G401.6 (cell line): ENCODE measurements around the gene MTREX.

Source experiments
- FAIRE-seq: peaks from 2 replicates; lab custom pipeline; 2012; peaks lifted over from hg19 to GRCh38; lab: Jason Lieb, UNC

Gene MTREX

DNA sequence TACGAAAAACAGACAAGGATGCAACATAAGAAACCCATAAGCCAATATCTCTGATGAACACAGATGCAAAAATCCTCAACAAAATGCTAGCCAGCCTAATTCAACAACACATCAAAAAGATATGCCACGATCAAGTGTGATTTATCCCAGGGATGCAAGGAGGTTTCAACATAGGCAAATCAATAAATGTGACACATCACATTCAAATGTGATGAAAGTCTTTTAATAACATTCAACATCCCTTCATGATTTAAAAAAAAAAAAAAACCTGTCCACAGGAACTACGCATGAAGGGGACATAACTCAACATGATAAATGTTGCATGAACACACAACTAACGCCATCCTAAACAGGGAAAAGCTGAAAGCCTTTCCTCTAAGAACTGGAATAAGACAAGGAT, 124.8 kb downstream of the MTREX start:
- no peak for FAIRE-seq

DNA sequence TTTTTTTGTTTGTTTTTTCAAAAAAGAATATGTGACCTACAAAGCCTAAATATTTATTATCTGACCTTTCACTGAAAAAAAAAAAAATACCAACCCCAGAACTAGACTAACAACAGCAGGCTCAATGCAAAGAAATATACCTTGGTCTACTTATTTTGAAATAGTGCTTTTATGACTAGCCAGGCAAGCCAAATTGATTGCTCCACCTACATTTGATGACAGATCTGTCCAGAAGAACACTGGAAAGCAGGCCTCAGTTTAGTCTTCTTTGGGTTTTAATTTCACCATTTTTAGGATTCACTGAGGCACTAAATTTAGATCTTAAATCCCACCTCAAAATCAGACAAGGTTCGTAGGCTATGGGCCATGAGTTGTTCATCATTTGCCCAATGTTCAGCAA, 129.7 kb downstream of the MTREX start:
- FAIRE-seq = no peak

DNA sequence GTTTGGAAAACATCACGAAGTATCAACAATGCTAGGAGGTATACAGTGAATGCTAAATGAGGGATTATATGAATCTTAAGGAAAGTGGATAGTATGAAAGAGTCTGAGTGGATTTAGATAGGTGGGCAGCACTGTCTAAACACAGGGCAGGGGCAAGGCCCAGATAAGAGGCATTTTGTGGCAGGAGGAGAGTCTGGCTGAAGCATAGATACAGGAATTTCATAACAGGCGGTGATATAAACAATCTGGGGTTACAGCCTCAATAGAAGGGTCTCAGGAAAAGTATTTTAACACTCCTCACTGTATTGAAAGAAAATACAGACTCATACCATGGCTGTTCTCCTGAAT, 130.0 kb downstream of the MTREX start:
- no peak for FAIRE-seq

DNA sequence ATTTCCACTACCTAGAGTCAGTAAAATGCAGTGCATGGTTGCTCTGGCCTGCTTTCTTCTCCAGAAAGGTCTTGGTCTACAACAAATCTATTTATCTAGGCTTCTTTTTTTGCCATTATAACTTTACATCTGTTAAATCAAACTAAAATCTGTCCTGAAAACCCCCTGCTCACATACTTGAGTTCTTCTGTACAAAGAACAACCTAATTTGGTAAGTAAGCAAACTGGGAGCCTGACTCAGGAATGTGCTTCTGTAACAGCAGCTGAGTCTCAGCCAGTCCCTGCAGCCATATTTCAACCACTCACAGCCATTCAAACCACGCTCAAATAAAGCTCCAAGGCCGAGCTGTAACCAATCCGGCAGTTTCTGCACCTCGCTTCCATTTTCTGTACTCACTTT, 131.2 kb downstream of the MTREX start:
- no peak for FAIRE-seq

DNA sequence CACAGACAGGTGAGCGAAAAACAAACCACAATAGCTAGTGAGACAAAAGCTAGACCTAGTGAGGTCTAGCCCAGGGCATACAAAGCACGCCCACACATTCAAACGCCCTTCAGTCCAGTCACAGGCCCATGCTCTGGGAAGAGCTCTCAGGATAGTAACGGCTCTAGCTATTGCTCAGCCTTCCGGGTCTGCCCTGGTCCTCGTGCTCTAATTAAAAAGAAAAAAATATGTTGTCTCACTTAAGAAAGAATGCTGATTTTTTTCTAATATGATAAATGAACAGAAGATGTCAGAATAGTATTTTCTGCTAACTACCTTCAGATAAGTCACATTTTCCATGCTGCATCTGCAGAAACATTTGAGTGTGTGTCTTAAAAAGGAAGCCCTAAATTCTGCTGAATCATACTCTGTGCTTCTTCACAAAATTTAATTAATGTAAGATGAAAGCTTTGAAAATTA, 132.4 kb downstream of the MTREX start:
- FAIRE-seq = no peak

DNA sequence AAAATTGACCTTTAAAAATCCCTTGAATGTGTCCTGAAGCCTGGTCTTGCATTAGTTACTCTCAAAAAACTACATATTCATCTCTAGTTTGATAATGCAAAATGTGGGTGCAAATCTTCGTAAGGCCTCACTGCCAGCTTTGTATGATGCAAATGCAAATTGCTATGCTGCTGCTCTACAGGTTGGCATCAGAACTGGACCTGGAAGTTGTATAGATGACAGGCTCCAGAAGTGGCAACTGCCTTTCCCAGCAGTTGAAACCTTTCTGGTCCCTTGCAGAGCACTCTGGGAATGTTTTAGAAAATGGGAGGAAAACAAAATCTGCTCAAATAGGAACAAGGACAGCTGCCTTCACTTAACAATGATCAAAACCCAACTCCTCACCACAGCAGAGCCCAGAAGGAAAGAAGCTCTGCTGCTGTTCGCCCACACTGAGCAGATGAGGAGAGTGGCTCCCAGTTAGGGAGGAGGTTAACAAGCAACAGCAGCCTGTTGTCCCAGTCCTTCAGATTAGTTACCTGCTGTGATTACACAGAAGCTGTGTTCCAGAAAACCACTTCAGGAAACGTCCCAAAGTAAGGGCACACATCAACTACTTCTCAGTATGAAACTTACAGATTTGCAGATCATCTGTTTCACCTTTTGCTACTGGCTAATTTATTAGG, 133.4 kb downstream of the MTREX start:
- no peak for FAIRE-seq

DNA sequence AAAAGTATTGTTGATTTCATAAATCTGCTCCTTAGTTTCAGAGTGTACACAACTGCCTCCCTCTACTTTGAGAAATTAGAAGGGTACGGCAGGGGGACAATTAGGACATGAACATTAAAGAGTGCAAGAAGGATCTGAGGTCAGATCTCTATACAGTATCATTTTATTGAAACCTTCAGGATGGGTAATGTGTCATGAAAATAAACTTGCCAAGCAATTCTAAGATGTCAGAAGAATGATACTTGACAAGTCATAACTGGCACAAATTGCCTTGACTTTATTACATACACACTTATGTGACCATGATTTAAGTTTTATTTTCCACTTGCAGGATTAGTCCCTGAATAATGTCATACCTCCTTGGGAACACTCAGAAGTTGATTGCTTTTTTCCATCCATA, 134.2 kb downstream of the MTREX start:
- no peak for FAIRE-seq

DNA sequence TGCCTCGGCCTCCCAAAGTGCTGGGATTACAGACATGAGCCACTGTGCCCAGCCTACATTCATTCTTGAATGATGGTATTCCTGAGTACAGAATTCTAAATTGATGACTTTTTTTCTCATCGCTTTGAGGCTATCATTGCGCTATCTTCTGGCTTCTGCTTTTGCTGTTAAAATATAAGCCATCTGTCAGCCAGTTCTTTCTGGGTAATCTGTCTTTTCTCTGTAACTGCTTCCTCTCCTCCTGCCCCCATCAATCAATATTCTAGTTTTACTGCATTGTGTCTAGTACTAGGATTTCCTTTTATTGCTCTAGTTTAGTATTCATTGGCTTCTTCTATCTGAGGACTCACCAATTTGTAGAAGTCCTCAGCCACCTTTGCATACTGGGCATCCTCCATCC, 138.0 kb downstream of the MTREX start:
- no peak for FAIRE-seq

DNA sequence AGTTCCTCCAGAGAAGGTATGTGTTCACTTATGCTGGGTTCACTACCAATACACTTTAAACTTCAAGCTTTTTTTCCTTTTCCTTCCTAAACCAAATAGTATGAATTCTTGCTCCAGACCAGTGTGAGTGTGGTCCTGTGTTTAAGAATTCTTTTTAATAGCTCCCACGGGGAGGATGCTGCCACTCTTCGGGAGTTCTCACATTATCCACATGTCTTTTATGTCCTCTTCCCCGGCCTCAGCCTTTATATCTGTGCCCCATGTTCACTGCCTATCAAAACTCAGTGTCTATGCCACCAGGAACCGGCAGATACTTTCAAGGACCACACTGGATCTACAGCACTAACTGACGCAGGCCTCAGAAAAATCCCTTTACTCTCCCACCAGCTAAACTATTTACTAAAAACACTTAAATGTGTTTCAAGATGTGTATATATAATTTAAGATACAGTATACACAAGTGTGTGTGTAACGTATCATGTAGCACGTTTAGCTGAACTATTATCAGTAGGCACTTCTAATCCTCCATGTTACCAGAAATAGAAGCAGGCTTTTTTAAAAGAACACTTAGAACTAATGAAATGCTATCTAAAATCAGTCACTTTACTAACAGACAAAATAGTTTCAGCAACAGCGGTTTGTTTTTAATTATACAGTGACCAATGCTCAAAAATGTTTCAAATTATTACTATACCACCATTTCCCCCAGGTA, 139.0 kb downstream of the MTREX start:
- no peak for FAIRE-seq

DNA sequence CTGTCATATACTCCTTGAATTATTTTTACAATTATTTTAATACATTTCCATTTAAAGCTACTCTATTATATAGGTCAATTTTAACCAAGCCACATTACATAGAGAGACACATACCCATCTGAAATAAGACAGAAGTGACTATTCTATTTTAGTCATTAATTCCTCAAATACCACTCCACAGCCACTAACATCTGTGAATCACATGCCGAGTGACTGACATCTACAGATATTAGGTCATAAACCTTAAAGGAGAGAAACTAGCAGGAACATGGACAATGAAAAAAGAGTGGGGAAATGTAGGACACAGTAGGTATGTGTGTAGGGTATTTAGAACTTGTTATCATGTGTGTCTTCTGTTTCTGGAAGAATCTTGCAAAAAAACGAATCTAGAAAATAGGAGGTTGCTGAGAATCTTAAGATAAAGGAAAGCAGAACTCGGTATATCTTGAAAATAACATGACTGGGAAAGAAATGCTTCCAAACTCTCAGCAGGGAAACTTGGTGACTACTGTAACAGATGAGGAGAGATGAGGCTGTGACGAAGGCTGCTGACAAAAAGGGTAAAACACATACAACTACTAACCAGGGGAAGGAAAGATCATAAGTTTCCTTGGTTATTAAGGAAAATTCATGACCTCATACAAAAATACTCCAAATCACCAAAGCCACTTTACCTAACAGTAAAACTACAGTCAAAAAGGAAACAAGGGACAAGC, 142.4 kb downstream of the MTREX start:
- FAIRE-seq = no peak

DNA sequence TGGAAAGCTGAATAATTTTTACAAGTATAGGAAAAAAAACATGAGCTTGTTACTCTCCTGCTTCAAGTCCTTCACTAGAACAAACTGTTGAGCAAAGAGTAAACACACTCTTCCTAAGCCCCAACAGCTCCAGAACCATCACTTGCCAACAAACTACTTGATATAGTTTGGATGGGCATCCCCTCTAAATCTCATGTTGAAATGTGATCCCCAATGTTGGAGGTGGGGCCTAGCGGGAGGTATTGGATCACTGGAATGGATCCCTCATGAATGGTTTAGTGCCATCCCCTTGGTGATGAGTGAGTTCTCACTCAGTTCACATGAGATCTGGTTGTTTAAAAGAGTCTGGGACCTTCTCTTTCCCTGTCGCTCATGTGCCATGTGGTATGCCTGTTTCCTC, 144.2 kb downstream of the MTREX start:
- no peak for FAIRE-seq

DNA sequence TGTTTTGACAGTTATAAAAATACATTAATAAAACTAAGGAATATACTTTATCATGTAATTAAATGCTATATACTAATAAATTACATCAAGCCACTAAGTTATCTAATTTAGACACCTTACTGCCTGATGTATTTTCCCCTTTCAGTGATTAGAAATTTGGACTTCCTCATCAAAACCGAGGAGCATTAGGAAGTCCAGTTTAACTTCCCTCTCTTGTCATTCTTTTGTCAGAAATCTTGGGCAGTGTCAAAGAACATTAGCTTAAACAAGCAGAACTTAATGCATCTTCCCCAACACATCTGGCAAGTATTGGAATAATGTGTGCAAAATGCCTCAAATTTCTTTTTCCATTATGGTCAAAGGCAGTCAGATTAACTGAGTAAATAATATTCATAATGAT, 145.4 kb downstream of the MTREX start:
- no peak for FAIRE-seq

DNA sequence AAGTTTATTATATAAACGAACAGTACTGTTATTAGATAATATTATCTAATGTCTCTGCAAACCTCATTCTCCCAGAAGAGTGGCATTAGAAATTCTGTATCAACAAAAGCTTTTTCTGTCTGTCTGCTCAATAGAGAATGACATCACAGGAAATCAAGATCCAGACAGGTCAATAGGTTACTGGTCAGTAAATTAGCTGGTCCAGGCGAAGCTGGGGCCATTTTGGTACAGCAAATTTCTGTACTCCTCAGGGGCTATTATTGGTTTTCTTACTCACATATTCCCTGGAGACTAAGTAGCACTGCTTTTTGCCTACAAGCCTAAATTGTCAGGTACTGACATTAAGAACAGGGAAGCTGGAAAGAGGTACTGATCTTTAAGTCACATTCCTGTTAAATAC, 146.5 kb downstream of the MTREX start:
- no peak for FAIRE-seq

DNA sequence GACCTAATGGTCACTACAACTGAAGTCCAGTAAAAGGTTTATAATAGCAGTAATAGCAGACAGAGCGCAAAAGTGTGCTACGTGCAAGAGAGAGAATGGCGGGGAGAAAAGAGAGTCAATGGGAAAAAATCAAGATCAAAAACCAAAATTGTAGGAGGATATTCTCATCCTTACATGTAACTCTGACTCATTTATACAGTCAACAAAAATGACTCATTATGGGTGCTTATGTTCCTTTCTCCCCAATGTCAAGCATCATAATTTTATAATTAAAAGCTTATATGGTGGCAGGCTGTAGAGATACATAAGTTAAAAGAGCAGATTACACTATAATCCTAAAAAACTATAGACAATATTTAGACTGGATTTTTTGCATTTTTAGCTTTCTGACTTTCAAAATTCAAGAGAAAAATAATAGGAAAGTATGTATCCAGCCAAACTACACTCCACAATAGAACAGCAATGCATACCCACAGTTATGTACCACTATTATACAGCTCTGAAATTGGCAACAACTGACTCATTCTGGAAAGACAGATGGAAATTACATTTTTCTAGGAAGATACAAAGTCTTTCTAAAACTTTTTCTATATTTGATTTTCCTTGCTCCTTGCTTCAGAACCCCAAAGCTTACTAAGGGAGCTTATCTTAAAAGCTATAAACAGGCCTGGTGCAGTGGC, 148.6 kb downstream of the MTREX start:
- no peak for FAIRE-seq

DNA sequence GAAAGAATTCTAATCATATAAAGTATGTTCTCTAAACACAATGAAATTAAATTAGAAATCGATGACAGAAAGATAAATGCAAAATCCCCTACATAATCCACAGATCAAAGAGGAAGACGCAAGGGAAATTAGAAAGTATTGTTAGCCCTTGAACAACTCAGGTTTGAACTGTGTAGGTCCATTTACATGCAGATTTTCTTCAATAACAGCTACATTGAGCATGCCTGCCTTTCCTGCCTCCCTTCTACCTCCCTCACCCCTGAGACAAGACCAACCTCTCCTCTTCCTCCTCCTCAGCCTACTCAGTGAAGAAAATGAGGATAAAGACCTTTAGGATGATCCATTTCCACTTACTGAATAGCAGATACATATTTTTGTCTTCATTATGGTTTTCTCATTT, 151.8 kb downstream of the MTREX start:
- no peak for FAIRE-seq

DNA sequence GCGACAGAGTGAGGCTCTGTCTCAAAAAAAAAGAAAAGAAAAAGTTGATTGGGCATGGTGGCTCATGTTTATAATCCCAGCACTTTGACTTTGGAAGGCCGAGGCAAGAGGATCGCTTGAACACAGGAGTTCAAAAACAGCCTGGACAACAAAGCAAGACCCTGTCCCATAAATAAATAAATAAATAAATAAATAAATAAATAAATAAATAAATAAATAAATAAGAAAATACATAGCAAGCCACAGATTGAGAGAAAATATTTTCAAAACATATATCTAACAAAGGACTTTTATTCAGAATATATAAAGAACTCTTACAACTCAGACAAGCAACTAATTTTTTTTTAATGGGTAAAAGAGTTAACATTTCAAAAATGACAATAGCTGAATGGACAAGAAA, 155.8 kb downstream of the MTREX start:
- FAIRE-seq = peak; percentile 44

DNA sequence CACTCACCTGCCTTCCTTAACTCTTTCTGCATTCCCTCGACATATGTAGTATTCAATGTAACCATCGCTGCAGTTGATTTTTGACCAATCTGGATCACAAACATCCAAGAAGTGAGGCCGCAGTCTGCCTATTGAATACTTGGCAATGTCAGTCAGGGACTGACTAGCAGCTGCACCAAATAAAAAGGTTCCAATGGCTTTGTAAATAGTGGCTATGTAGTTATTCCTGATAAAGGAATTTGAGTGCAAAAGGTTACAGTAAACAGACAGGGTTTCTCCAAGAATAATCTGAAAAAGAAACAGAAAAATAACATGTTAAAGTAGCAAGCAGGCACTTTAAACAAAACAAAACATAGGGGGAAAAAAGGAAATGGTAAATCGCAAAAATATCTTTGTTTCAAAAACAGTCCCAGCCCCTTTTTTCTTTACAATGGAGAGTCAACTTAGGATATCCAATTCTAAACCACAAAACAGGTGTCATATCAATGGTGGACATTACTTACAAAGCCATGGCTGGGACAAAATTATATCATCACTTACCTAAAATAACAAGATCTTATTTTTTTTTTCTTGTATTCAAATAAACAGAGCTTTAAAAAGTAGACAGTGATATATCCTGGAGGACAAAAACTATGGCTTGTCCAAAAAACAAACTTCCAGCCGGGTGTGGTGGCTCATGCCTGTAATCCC, 160.2 kb downstream of the MTREX start:
- no peak for FAIRE-seq

DNA sequence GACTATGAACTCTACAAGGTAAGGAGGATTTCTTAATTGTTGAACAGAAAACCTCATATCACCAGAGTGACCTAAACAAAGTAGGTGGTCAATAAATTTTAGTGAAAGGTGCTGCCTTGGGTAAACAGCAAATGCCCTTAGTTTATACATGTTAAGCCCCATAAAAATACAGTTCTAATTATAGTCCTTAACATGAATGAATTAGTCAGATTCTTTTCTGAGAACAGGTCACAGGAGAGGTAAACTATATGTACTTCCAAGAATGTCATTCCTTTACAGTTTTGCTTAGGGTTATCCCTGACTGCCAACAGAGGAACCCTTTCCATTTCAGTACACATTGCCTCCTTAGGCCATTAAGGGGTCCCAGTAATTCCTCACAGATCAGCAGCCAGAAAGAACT, 162.1 kb downstream of the MTREX start:
- FAIRE-seq = no peak

DNA sequence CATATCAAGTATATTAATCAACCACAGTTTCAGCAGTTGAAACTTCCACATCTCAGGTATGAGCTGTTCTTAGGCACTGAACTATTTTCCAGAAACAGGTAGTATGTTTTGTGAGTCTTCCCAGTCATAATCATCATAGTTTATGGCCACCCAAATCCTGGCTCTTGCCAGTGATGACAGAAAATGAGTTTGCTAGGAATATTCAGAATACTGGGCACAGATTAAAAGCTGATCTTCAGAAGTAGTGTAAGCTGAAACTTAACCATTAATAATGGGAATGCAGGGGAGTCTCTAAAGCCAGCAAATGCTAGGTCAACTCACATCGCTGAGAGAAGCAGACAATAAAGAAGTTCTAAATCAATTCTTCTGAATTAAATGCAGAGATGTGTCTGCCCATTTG, 162.5 kb downstream of the MTREX start:
- FAIRE-seq = no peak

DNA sequence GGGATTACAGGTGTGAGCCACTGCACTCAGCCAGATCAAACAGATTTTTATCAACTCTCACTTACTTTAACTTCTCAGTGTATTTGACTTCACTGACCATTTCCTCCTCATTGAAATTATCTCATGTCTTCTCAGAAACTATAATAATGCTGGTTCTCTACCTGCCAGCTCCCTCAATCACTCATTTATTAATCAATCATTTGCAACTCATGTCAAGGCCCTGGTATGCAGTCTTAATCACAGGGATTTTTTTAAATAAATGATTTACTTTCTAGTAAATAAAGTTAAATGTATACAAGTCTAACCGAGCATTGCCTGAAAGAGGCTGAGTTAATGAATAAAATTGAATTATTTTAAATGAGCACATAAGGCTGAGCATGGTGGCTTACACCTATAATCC, 163.7 kb downstream of the MTREX start:
- FAIRE-seq = no peak

DNA sequence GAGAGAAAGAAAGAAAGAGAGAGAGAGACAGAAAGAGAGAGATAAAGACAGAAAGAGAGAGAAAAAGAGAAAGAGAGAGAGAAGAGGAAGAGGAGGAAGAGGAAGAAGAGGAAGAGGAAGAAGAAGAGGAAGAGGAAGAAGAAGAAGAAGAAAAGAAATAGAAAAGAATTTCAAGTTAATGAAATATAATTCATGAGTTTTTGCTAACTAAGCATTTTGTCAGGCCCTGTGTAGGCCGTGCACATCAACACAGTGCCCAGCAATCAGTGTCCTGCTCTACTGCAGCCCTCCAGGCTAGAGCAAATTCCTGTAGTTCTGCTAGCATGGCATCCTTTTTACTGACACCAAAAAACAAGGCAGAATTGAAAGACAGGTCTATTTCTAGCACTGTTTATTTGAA, 164.9 kb downstream of the MTREX start:
- FAIRE-seq = no peak
